ENCODE measurements around the gene OSER1.

DNA sequence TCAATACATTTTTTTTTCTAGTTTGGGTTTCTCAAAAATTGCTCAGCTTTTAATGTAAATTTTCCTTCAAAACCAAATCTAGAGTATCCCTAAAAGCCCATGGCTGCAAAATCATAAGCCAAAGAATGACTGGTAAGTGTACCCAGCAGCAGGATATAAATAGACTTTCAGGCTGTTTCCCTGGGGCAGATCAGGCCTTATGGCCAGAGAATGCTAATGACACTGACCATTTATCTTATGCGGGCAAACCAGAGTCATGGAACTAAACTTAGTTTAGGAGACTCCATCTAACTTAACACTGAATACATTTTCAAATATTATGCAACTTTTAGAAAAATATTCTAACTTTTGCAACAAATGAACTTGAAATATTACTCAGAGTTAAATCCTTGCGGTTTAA lies 7.4 kb downstream of the OSER1 start:
- TF ChIP-seq EZH2 (IDR thresholded peaks at IDR 0.05; ENCODE audit: borderline replicate concordance, insufficient read depth, low read length, poor library complexity, severe bottlenecking) = no peak
- TF ChIP-seq EP300 (conservative IDR thresholded peaks at IDR 0.05; ENCODE audit: poor library complexity, severe bottlenecking) = no peak
- TF ChIP-seq, protein P1, sequence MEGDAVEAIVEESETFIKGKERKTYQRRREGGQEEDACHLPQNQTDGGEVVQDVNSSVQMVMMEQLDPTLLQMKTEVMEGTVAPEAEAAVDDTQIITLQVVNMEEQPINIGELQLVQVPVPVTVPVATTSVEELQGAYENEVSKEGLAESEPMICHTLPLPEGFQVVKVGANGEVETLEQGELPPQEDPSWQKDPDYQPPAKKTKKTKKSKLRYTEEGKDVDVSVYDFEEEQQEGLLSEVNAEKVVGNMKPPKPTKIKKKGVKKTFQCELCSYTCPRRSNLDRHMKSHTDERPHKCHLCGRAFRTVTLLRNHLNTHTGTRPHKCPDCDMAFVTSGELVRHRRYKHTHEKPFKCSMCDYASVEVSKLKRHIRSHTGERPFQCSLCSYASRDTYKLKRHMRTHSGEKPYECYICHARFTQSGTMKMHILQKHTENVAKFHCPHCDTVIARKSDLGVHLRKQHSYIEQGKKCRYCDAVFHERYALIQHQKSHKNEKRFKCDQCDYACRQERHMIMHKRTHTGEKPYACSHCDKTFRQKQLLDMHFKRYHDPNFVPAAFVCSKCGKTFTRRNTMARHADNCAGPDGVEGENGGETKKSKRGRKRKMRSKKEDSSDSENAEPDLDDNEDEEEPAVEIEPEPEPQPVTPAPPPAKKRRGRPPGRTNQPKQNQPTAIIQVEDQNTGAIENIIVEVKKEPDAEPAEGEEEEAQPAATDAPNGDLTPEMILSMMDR (IDR thresholded peaks at IDR 0.05; ENCODE audit: poor library complexity, severe bottlenecking) = no peak

Data from neural cell (in vitro differentiated cells).